Body of pancreas (tissue), 4 donors: ENCODE measurements around the gene GAB2.

Experiments used
- CTCF ChIP-seq, 7 experiments: fragments of 450-650 bp in 4 of 7; fragments of 200-600 bp in 3 of 7; sonication (generic) in 3 of 7; IDR thresholded peaks; one replicate each; pipeline ENCODE4 v1.5.1; 2016 to 2019; ENCODE audit warnings: antibody characterized with exemption in 7 of 7
- POLR2A ChIP-seq, 3 donors: fragments of 450-650 bp; IDR thresholded peaks; one replicate each; pipeline ENCODE4 v1.6.1; 2016; ENCODE audit warnings: antibody characterized with exemption in 3 of 3, mild to moderate bottlenecking in 2 of 3

GRCh38 chr11:78251083-78251775 is 166.4 kb downstream of the GAB2 start:
- no peak for TF ChIP-seq CTCF (IDR thresholded peaks at IDR 0.05)
- TF ChIP-seq POLR2A (IDR thresholded peaks at IDR 0.05), result no peak
